IMR-90 (cell line): Measurements from ENCODE around the gene ZFP36L1. TPM values are rescaled to one million over a fixed set of nuclear protein-coding genes. Genes with fewer than 3 reads are reported as not detected.

ENCODE experiments used
- ATAC-seq: fragments of 200-7000 bp; cut with Tn5 transposase; 2 replicates; pipeline ENCODE4 v1.9.1; 2020; ENCODE audit warnings: low read depth, mild to moderate bottlenecking, moderate library complexity
- BruUV-seq: library from RNA; stranded (reverse); fragments of 400-500 nt; replicated peaks from 2 replicates; lab custom pipeline; 2021; lab: Mats Ljungman, UMichigan
- CTCF ChIA-PET: fragments of 300-600 bp; formaldehyde crosslinking; extraction: SDS; loops from one replicate; lab custom pipeline; 2021; ENCODE audit warnings: antibody characterized with exemption; lab: Yijun Ruan, JAX
- POLR2A ChIA-PET: fragments of 300-600 bp; sonication (Branson Sonifier 250); formaldehyde crosslinking; loops from one replicate; lab custom pipeline; 2022; ENCODE audit warnings: antibody characterized with exemption; ENCODE audit not compliant: unreplicated experiment; lab: Charles Lee
- DNase-seq: peaks from one replicate; pipeline ENCODE4 v3.0.0; 2013
- H2AFZ ChIP-seq: replicated peaks from 2 replicates; pipeline ENCODE3; 2013; ENCODE audit warnings: low read length, mild to moderate bottlenecking; ENCODE audit not compliant: poor library complexity
- H2AK5ac ChIP-seq: 2 replicates; pipeline ENCODE4 v1.6.1; 2013; ENCODE audit warnings: low read depth, low read length, inconsistent platforms
- H2AK9ac ChIP-seq: replicated peaks from 2 replicates; pipeline ENCODE3; 2013; ENCODE audit warnings: mild to moderate bottlenecking, low read depth, low read length, moderate library complexity; ENCODE audit not compliant: poor library complexity
- H2BK120ac ChIP-seq: 2 replicates; pipeline ENCODE4 v1.6.1; 2013; ENCODE audit warnings: low read depth, low read length, inconsistent platforms
- H2BK15ac ChIP-seq: 3 replicates; pipeline ENCODE4 v1.6.1; 2013; ENCODE audit warnings: low read depth, low read length, inconsistent platforms
- H2BK20ac ChIP-seq: 2 replicates; pipeline ENCODE4 v1.6.1; 2013; ENCODE audit warnings: low read depth, mild to moderate bottlenecking, inconsistent platforms, low read length, moderate library complexity
- H2BK5ac ChIP-seq: 2 replicates; pipeline ENCODE4 v1.6.1; 2013; ENCODE audit warnings: mild to moderate bottlenecking, low read depth, low read length, inconsistent platforms; ENCODE audit not compliant: poor library complexity, severe bottlenecking
- H3K14ac ChIP-seq: replicated peaks from 2 replicates; pipeline ENCODE4 v1.6.1; 2013; ENCODE audit warnings: low read depth, low read length, inconsistent platforms
- H3K18ac ChIP-seq: 2 replicates; pipeline ENCODE4 v1.6.1; 2013; ENCODE audit warnings: low read depth, low read length, control low read depth
- H3K23ac ChIP-seq: 2 replicates; pipeline ENCODE4 v1.6.1; 2013; ENCODE audit warnings: low read depth, low read length, inconsistent platforms
- H3K27ac ChIP-seq: 2 replicates; pipeline ENCODE4 v1.5.1; 2013; ENCODE audit warnings: mild to moderate bottlenecking, control low read depth, low read length; ENCODE audit not compliant: insufficient read depth
- H3K27me3 ChIP-seq: 2 replicates; pipeline ENCODE4 v1.6.1; 2013; ENCODE audit warnings: low read length; ENCODE audit not compliant: control insufficient read depth, insufficient read depth
- H3K36me3 ChIP-seq: 2 replicates; pipeline ENCODE4 v1.6.1; 2013; ENCODE audit warnings: low read length, mixed read lengths; ENCODE audit not compliant: control insufficient read depth, insufficient read depth
- H3K4ac ChIP-seq: 2 replicates; pipeline ENCODE4 v1.6.1; 2013; ENCODE audit warnings: low read depth, low read length, inconsistent platforms
- H3K4me1 ChIP-seq: 2 replicates; pipeline ENCODE4 v1.6.1; 2013; ENCODE audit warnings: low read length, mixed read lengths; ENCODE audit not compliant: control insufficient read depth, insufficient read depth
- H3K4me2 ChIP-seq: 2 replicates; pipeline ENCODE4 v1.6.1; 2013; ENCODE audit warnings: low read depth, mild to moderate bottlenecking, control low read depth, low read length, moderate library complexity
- H3K4me3 ChIP-seq: 2 replicates; pipeline ENCODE4 v1.5.1; 2013; ENCODE audit warnings: low read depth, mild to moderate bottlenecking, control low read depth, low read length, moderate library complexity; ENCODE audit not compliant: insufficient read depth
- H3K56ac ChIP-seq: 2 replicates; pipeline ENCODE4 v1.6.1; 2013; ENCODE audit warnings: low read length, inconsistent platforms; ENCODE audit not compliant: insufficient read depth; ENCODE audit errors: extremely low read depth
- H3K79me1 ChIP-seq, 2 experiments: 2 replicates each; pipeline ENCODE4 v1.6.1; 2013; ENCODE audit warnings: low read length in 2 of 2, inconsistent platforms in 1 of 2, low read depth in 1 of 2
- H3K9ac ChIP-seq: 2 replicates; pipeline ENCODE4 v1.6.1; 2013; ENCODE audit warnings: low read depth, low read length, control low read depth
- H3K9me1 ChIP-seq: 2 replicates; pipeline ENCODE4 v1.6.1; 2013; ENCODE audit warnings: low read length, inconsistent platforms; ENCODE audit not compliant: insufficient read depth
- H3K9me3 ChIP-seq: 2 replicates; pipeline ENCODE4 v1.6.1; 2013; ENCODE audit warnings: low read length; ENCODE audit not compliant: control insufficient read depth, insufficient read depth
- H4K20me1 ChIP-seq: 2 replicates; pipeline ENCODE4 v1.6.1; 2013; ENCODE audit warnings: low read length, inconsistent platforms; ENCODE audit not compliant: insufficient read depth
- H4K5ac ChIP-seq: 2 replicates; pipeline ENCODE4 v1.6.1; 2013; ENCODE audit warnings: mild to moderate bottlenecking, low read depth, low read length, control low read depth
- H4K8ac ChIP-seq, 2 experiments: 2 replicates each; pipeline ENCODE4 v1.6.1; 2013; ENCODE audit warnings: low read depth in 2 of 2, low read length in 2 of 2, control low read depth in 1 of 2, inconsistent platforms in 1 of 2
- H4K91ac ChIP-seq: 2 replicates; pipeline ENCODE4 v1.6.1; 2013; ENCODE audit warnings: low read depth, low read length, inconsistent platforms; ENCODE audit not compliant: insufficient read depth
- FOS ChIP-seq: fragments of 150-350 bp; IDR thresholded peaks from 2 replicates; pipeline ENCODE4 v1.6.1; 2016; ENCODE audit warnings: low read depth, low read length
- MXI1 ChIP-seq: IDR thresholded peaks from 2 replicates; pipeline ENCODE4 v1.6.1; 2012; ENCODE audit warnings: low read depth, mild to moderate bottlenecking, low read length, moderate library complexity, borderline replicate concordance
- NFE2L2 ChIP-seq: fragments of 150-350 bp; IDR thresholded peaks from 2 replicates; pipeline ENCODE4 v1.6.1; 2016; ENCODE audit warnings: low read depth, mild to moderate bottlenecking, low read length
- POLR2A ChIP-seq: IDR thresholded peaks from 2 replicates; pipeline ENCODE4 v1.6.1; 2012; ENCODE audit warnings: mild to moderate bottlenecking, low read depth, low read length
- WGBS, 2 experiments: methylation state at CpG; one replicate each; pipeline versions ENCODE4 v1.1.5 to v1.1.7; 2013; ENCODE audit warnings: missing lambda C conversion rate in 2 of 2; ENCODE audit not compliant: insufficient read length in 1 of 2; ENCODE audit errors: extremely low coverage in 2 of 2; 5-methylcytosine and 5-hydroxymethylcytosine counted together
- dilution Hi-C: fragments of 300-500 bp; cut with HindIII; formaldehyde crosslinking; loops from one replicate; pipeline ENCODE4 v1.14.3; 2018; ENCODE audit warnings: low sequenced_read_pairs; ENCODE audit not compliant: unreplicated experiment
- in situ Hi-C: fragments of 300-500 bp; cut with MboI; formaldehyde crosslinking; loops from 3 replicates; pipeline ENCODE4 v1.14.3; 2019; ENCODE audit warnings: low sequenced_read_pairs, inconsistent platforms, mixed read lengths
- intact Hi-C: fragments of 100-400 bp; cut with micrococcal nuclease; formaldehyde crosslinking; loops from 2 replicates; pipeline ENCODE4 v1.10.0; 2022
- polyA plus RNA-seq, 3 experiments: library from polyadenylated mRNA; depleted of rRNA; stranded (reverse); fragments of >200 nt; gene quantifications; 2 replicates each; pipeline ENCODE4 v1.2.3, GENCODE V29; 2012; ENCODE audit warnings: low replicate concordance in 1 of 3
- total RNA-seq: library from RNA; depleted of rRNA; stranded (reverse); fragments of >200 nt; gene quantifications from 2 replicates; pipeline ENCODE4 v1.2.3, GENCODE V29; 2012

The ZFP36L1 gene
- total and polyA plus RNA-seq, 2 of the 4 experiments (the other 2 are of a cell fraction) = 6.5 to 140 TPM

DNA sequence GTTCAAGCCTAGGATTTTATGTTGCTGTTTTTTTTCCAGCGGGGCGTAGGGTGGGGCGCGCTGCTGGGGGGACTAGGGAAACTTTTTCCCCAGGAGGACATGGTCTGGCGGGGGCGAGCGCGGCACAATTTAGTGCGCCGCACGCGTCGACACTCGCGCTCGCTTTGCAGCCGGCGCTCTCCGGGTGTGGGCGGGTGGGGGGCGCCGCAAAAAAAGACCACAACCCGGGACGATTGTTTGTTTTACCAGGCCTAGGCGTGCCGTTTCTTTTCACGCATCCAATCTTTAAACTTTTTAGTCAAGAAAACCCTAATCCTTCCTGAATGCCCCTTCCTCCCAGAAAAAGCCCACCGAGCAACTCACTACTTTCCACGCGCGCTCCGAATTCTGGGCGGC lies 865 bp upstream of the ZFP36L1 start:
- Histone ChIP-seq H3K9me1 (peaks cover 7% of the 10 kb centered on the region; the same call in 1 of the 2 replicates), H3K79me1 (peaks cover 4 to 23% of the 10 kb centered on the region in 2 experiments; a peak in 2 of 4 replicates), H2AFZ (peak overlapping the region; percentile 90), H4K91ac (peak overlapping the region; percentile 96), H2BK20ac (peak overlapping the region; percentile 70), H4K5ac (peak overlapping the region; percentile 90), H4K8ac (peak overlapping the region; percentile 91 to 97), H3K4ac (peak overlapping the region; percentile 97), H2AK5ac (peak overlapping the region; percentile 98), H3K27ac (peak overlapping the region; percentile 98), H3K23ac (peak overlapping the region; percentile 93), H3K27me3 (no peaks in the 10 kb centered on the region), H3K14ac (peak overlapping the region; percentile 89), H3K36me3 (peaks cover 28% of the 10 kb centered on the region), H3K4me3 (peak overlapping the region; percentile 61), H3K56ac (peak overlapping the region; percentile 97), H3K9ac (peak overlapping the region; percentile 97), H4K20me1 (peaks cover 41% of the 10 kb centered on the region), H3K9me3 (no peaks in the 10 kb centered on the region), H3K18ac (peak overlapping the region; percentile 94), H2BK5ac (peak overlapping the region; percentile 78), H3K4me2 (peak overlapping the region; percentile 80), H2BK15ac (peak overlapping the region; percentile 94; the same call in 2 of the 3 replicates), H2BK120ac (peak overlapping the region; percentile 93), H2AK9ac (peak overlapping the region; percentile 96), H3K4me1 (peaks cover 14% of the 10 kb centered on the region)
- in situ Hi-C loops = no loop called here
- ChIA-PET CTCF (interaction anchor here (1.4 kb wide), 1 partner anchor 16 kb away, joined by 3 read pairs; no protein-coding TSS in a partner anchor), POLR2A (interaction anchor here (1.0 to 1.5 kb wide), 8 partner anchors 9 to 322 kb away, joined by 3 to 42 read pairs (median 4); no protein-coding TSS in a partner anchor)
- TF ChIP-seq POLR2A = peak; percentile 52; the same call in 1 of the 2 replicates
- TF ChIP-seq FOS = no peak
- TF ChIP-seq NFE2L2 = no peak
- peak; percentile 26; the same call in 1 of the 2 replicates for TF ChIP-seq MXI1
- DNase-seq (no peak), ATAC-seq (peak; percentile 0; the same call in 1 of the 2 replicates)
- intact Hi-C loops = loop anchor here (1.0 to 10.0 kb wide), 6 partner anchors 14 to 649 kb away; no protein-coding TSS in a partner anchor
- 0% methylated on average over 12 of the region's 33 CpGs; no CpG with 5 or more reads in 1 of the 2 experiments for WGBS, 2 experiments
- BruUV-seq = TSS peak; percentile 62
- dilution Hi-C loops = no loop called here
